Body of pancreas (tissue), 4 donors: Measurements from ENCODE around the gene PKN3. TPM values are rescaled to one million over a fixed set of nuclear protein-coding genes. Genes with fewer than 3 reads are reported as not detected.

Source experiments
- ATAC-seq: fragments of 150-250 bp; one replicate; pipeline ENCODE4 v1.9.1; 2016
- DNase-seq, 4 donors: peaks; one replicate each; pipeline ENCODE4 v3.0.0-alpha.2; 2019
- H3K27ac ChIP-seq, 4 donors: fragments of 200-600 bp; sonication (generic); 1 replicate in 3 of 4; 2 replicates in 1 of 4; pipeline versions ENCODE4 v1.5.1 to v1.6.1; 2016 to 2019; ENCODE audit warnings: mild to moderate bottlenecking in 1 of 4, mixed read lengths in 1 of 4, moderate library complexity in 1 of 4
- H3K27me3 ChIP-seq, 2 donors: fragments of 200-600 bp; sonication (generic); one replicate each; pipeline ENCODE4 v1.6.0; 2016; ENCODE audit warnings: mild to moderate bottlenecking in 1 of 2
- H3K36me3 ChIP-seq, 2 donors: fragments of 200-600 bp; sonication (generic); replicated peaks in 1 of 2; 2 replicates each; pipeline ENCODE4 v1.5.1; 2016; ENCODE audit warnings: low read depth in 2 of 2; ENCODE audit not compliant: insufficient read depth in 1 of 2
- H3K4me1 ChIP-seq: fragments of 200-600 bp; sonication (generic); one replicate; pipeline ENCODE4 v1.6.0; 2016
- H3K4me3 ChIP-seq, 2 donors: fragments of 200-600 bp; sonication (generic); 1 replicate in 1 of 2; 2 replicates in 1 of 2; pipeline ENCODE4 v1.5.1; 2016 to 2019
- H3K9me3 ChIP-seq, 3 donors: fragments of 200-600 bp; sonication (generic); 1 replicate in 2 of 3; 2 replicates in 1 of 3; pipeline ENCODE4 v1.5.1; 2016
- CTCF ChIP-seq, 7 experiments: fragments of 450-650 bp in 4 of 7; fragments of 200-600 bp in 3 of 7; sonication (generic) in 3 of 7; IDR thresholded peaks; one replicate each; pipeline ENCODE4 v1.5.1; 2016 to 2019; ENCODE audit warnings: antibody characterized with exemption in 7 of 7
- POLR2A ChIP-seq, 3 donors: fragments of 450-650 bp; IDR thresholded peaks; one replicate each; pipeline ENCODE4 v1.6.1; 2016; ENCODE audit warnings: antibody characterized with exemption in 3 of 3, mild to moderate bottlenecking in 2 of 3
- WGBS, 2 donors: methylation state at CpG; one replicate each; pipeline ENCODE4 v1.1.5; 2017; 5-methylcytosine and 5-hydroxymethylcytosine counted together
- intact Hi-C: fragments of 100-400 bp; cut with DNase I; formaldehyde crosslinking; loops from one replicate; pipeline ENCODE4 v1.15.1; 2023
- total RNA-seq, 2 donors: library from RNA; depleted of rRNA; stranded (reverse); fragments of >200 nt; gene quantifications; one replicate each; pipeline ENCODE4 v1.1.0, GENCODE V29; 2016

Gene PKN3
- total RNA-seq, 2 donors from 2014 or later: 4.9 to 10.2 TPM

- Histone ChIP-seq H3K27me3 (no peaks in the 10 kb centered on the region), H3K36me3 (no peaks in the 10 kb centered on the region), H3K9me3 (no peaks in the 10 kb centered on the region), H3K27ac (peak within 1 kb of the TSS; percentile 47 to 86 (median 70)), H3K4me3 (peak within 1 kb of the TSS; percentile 33 to 92), H3K4me1 (peaks cover 20% of the 10 kb centered on the region)
- ATAC-seq (peak; percentile 98), DNase-seq (peak; percentile 99 to 100 (median 100))
- intact Hi-C loops: no loop called here
- TF ChIP-seq CTCF (IDR thresholded peaks at IDR 0.05) (no peak), POLR2A (IDR thresholded peaks at IDR 0.05) (peak; percentile 68 to 92 (median 89))
- WGBS, 2 donors: 1 to 7% methylated on average over 12 to 67 of the region's 68 CpGs
These were observed 21.8 kb downstream of the PKN3 start, which contains the start of gene ZDHHC12 for GRCh38 chr9:128723866-128724743. ZDHHC12 (minus strand) TSS chr9:128724127; CDS start chr9:128724093, 34 bp downstream.

- peak overlapping the region in 1 of 2 donors; percentile 92 for H3K4me3 ChIP-seq
- no peaks in the 10 kb centered on the region for H3K36me3 ChIP-seq
- TF ChIP-seq CTCF (IDR thresholded peaks at IDR 0.05) (peak in 1 of 7 experiments; percentile 13), POLR2A (IDR thresholded peaks at IDR 0.05) (peak in 2 of 3 donors; percentile 9 to 17)
- ATAC-seq (no peak), DNase-seq (peak; percentile 55 to 74 (median 66))
- intact Hi-C loops: no loop called here
- no peaks in the 10 kb centered on the region for H3K9me3 ChIP-seq
- peaks cover 20% of the 10 kb centered on the region for H3K4me1 ChIP-seq
- no peaks in the 10 kb centered on the region for H3K27me3 ChIP-seq
- WGBS, 2 donors: 20 to 21% methylated on average over 8 to 10 of the region's 10 CpGs
- H3K27ac ChIP-seq: peak overlapping the region in 3 of 4 donors; percentile 12 to 86 (median 84)
These were observed 22.5 kb downstream of the PKN3 start for GRCh38 chr9:128724744-128725211.

- Histone ChIP-seq H3K4me3 (no peak overlapping the region), H3K27me3 (no peaks in the 10 kb centered on the region), H3K27ac (no peak overlapping the region), H3K4me1 (peaks cover 19% of the 10 kb centered on the region), H3K36me3 (no peaks in the 10 kb centered on the region), H3K9me3 (no peaks in the 10 kb centered on the region)
- intact Hi-C loops: no loop called here
- TF ChIP-seq CTCF (IDR thresholded peaks at IDR 0.05) (no peak), POLR2A (IDR thresholded peaks at IDR 0.05) (no peak)
- no peak for DNase-seq
- WGBS, 2 donors: 92% methylated on average over 5 of the region's 5 CpGs
- no peak for ATAC-seq
These were observed 25.4 kb downstream of the PKN3 start for GRCh38 chr9:128727640-128728248.

GRCh38 chr9:128728298-128728697 lies 26.0 kb downstream of the PKN3 start:
- Histone ChIP-seq H3K27me3 (no peaks in the 10 kb centered on the region), H3K27ac (no peak overlapping the region), H3K9me3 (no peaks in the 10 kb centered on the region), H3K4me1 (peaks cover 14% of the 10 kb centered on the region), H3K36me3 (no peaks in the 10 kb centered on the region), H3K4me3 (no peak overlapping the region)
- ATAC-seq: no peak
- no peak for TF ChIP-seq CTCF (IDR thresholded peaks at IDR 0.05)
- no peak for TF ChIP-seq POLR2A (IDR thresholded peaks at IDR 0.05)
- intact Hi-C loops: no loop called here
- 82 to 87% methylated on average over 6 to 7 of the region's 7 CpGs for WGBS, 2 donors
- DNase-seq: no peak
